BLaER1 (cell line): Measurements from ENCODE around the gene FFAR2.
A peak's percentile ranks its signal among the peaks of the same experiment; 100 is the strongest.

Experiments used
- H3K27ac ChIP-seq: shearing (Covaris generic); formaldehyde crosslinking; 2 replicates; pipeline ENCODE4 v1.8.1; 2022
- H3K27me3 ChIP-seq: shearing (Covaris generic); formaldehyde crosslinking; 2 replicates; pipeline ENCODE4 v1.8.1; 2022
- H3K36me3 ChIP-seq: shearing (Covaris generic); formaldehyde crosslinking; 2 replicates; pipeline ENCODE4 v1.8.1; 2022
- H3K4me1 ChIP-seq: shearing (Covaris generic); formaldehyde crosslinking; 2 replicates; pipeline ENCODE4 v1.8.1; 2022
- H3K4me2 ChIP-seq: shearing (Covaris generic); formaldehyde crosslinking; 2 replicates; pipeline ENCODE4 v1.8.1; 2022
- H3K4me3 ChIP-seq: shearing (Covaris generic); formaldehyde crosslinking; 2 replicates; pipeline ENCODE4 v1.8.1; 2022
- H3K9ac ChIP-seq: shearing (Covaris generic); formaldehyde crosslinking; 2 replicates; pipeline ENCODE4 v1.8.1; 2022
- H3K9me3 ChIP-seq: shearing (Covaris generic); formaldehyde crosslinking; 2 replicates; pipeline ENCODE4 v1.8.1; 2022
- H4K20me1 ChIP-seq: shearing (Covaris generic); formaldehyde crosslinking; 2 replicates; pipeline ENCODE4 v1.8.1; 2022
- Cebpa-rat ChIP-seq: shearing (Covaris generic); IDR thresholded peaks from 2 replicates; pipeline ENCODE4 v1.8.1; 2022

FFAR2 gene

GRCh38 chr19:35498220-35498619, 50.2 kb downstream of the FFAR2 start:
- Histone ChIP-seq H3K9me3 (no peaks in the 10 kb centered on the region), H3K4me3 (no peak overlapping the region), H3K9ac (no peak overlapping the region), H4K20me1 (no peaks in the 10 kb centered on the region), H3K36me3 (no peaks in the 10 kb centered on the region), H3K4me2 (no peak overlapping the region), H3K27me3 (no peaks in the 10 kb centered on the region), H3K4me1 (peaks cover 52% of the 10 kb centered on the region), H3K27ac (no peak overlapping the region)
- no peak for TF ChIP-seq Cebpa-rat

GRCh38 chr19:35498984-35499527, 51.0 kb downstream of the FFAR2 start:
- no peak for TF ChIP-seq Cebpa-rat

GRCh38 chr19:35500611-35501010, 52.6 kb downstream of the FFAR2 start:
- no peak overlapping the region for H3K9ac ChIP-seq
- H3K4me2 ChIP-seq = peak overlapping the region; percentile 82
- H3K27ac ChIP-seq = no peak overlapping the region
- H3K4me1 ChIP-seq = peaks cover 34% of the 10 kb centered on the region
- H3K9me3 ChIP-seq = no peaks in the 10 kb centered on the region
- H3K27me3 ChIP-seq = peaks cover 3% of the 10 kb centered on the region; the same call in 1 of the 2 replicates
- no peaks in the 10 kb centered on the region for H3K36me3 ChIP-seq
- no peak overlapping the region for H3K4me3 ChIP-seq
- no peaks in the 10 kb centered on the region for H4K20me1 ChIP-seq
- no peak for TF ChIP-seq Cebpa-rat

More at GRCh38 chr19:35498984-35499527, 51.0 kb downstream of the FFAR2 start:
- Histone ChIP-seq H3K27ac (no peak overlapping the region), H3K27me3 (no peaks in the 10 kb centered on the region), H3K9me3 (no peaks in the 10 kb centered on the region), H3K4me1 (peaks cover 44% of the 10 kb centered on the region), H4K20me1 (no peaks in the 10 kb centered on the region), H3K9ac (no peak overlapping the region), H3K4me3 (no peak overlapping the region), H3K4me2 (no peak overlapping the region), H3K36me3 (no peaks in the 10 kb centered on the region)
